Measurements from ENCODE around the gene ASF1B. TPM values are rescaled to one million over a fixed set of nuclear protein-coding genes. Genes with fewer than 3 reads are reported as not detected.

The ASF1B gene
- total RNA-seq, 2 experiments from 2014 or later, result 0.59 to 0.77 TPM

- H3K4me1 ChIP-seq (ENCODE audit: insufficient read depth, low read length), result no peaks in the 10 kb centered on the region
- Mint-ChIP-seq H3K27me3 (no peaks in the 10 kb centered on the region), H3K27ac (no peak overlapping the region)
These were observed 20.8 kb upstream of the ASF1B start for GRCh38 chr19:14156971-14157717.

GRCh38 chr19:14156122-14156521 lies 19.7 kb upstream of the ASF1B start:
- H3K27ac ChIP-seq (ENCODE audit: low read depth in 1 of 2, low read length in 2 of 2), result no peak overlapping the region
- no peak for TF ChIP-seq CTCF (IDR thresholded peaks at IDR 0.05)
- H3K4me3 Mint-ChIP-seq, result no peak overlapping the region
- DNase-seq, result no peak
- H3K36me3 Mint-ChIP-seq (ENCODE audit: low read depth), result peaks cover 47% of the 10 kb centered on the region
- H3K27me3 Mint-ChIP-seq, result no peaks in the 10 kb centered on the region
- intact Hi-C loops (cut with DNase I, micrococcal nuclease), result no loop called here
- H3K9me3 ChIP-seq (ENCODE audit: control insufficient read depth in 1 of 2, insufficient read depth in 1 of 2, low read length in 2 of 2), result no peaks in the 10 kb centered on the region
- peaks cover 39% of the 10 kb centered on the region for H3K36me3 ChIP-seq (ENCODE audit: insufficient read depth, low read length)
- H3K9me3 Mint-ChIP-seq, result no peaks in the 10 kb centered on the region
- no peak for ATAC-seq (ENCODE audit: poor library complexity)
- POLR2A ChIA-PET, result interaction anchor here (1.5 kb wide), 1 partner anchor 19 kb away, joined by 3 read pairs; no protein-coding TSS in a partner anchor
- no peak overlapping the region for H3K4me3 ChIP-seq (ENCODE audit: low read length)
- H3K4me1 ChIP-seq (ENCODE audit: insufficient read depth, low read length), result peaks cover 8% of the 10 kb centered on the region
- H3K27me3 ChIP-seq (ENCODE audit: control insufficient read depth in 1 of 2, insufficient read depth in 2 of 2, low read length in 2 of 2), result no peaks in the 10 kb centered on the region
- no peaks in the 10 kb centered on the region for H3K4me1 Mint-ChIP-seq (ENCODE audit: low read depth)
- H3K27ac Mint-ChIP-seq, result no peak overlapping the region
- CTCF ChIA-PET, result interaction anchor here (0.8 kb wide), 1 partner anchor 19 kb away, joined by 3 read pairs; the partner anchor contains the start of gene ASF1B

More at GRCh38 chr19:14156971-14157717, 20.8 kb upstream of the ASF1B start:
- Mint-ChIP-seq H3K4me3 (no peak overlapping the region), H3K9me3 (no peaks in the 10 kb centered on the region), H3K4me1 (ENCODE audit: low read depth) (no peaks in the 10 kb centered on the region), H3K36me3 (ENCODE audit: low read depth) (peaks cover 40% of the 10 kb centered on the region)
- Histone ChIP-seq H3K9me3 (ENCODE audit: control insufficient read depth in 1 of 2, insufficient read depth in 1 of 2, low read length in 2 of 2) (no peaks in the 10 kb centered on the region), H3K36me3 (ENCODE audit: insufficient read depth, low read length) (peaks cover 32% of the 10 kb centered on the region), H3K27me3 (ENCODE audit: control insufficient read depth in 1 of 2, insufficient read depth in 2 of 2, low read length in 2 of 2) (no peaks in the 10 kb centered on the region), H3K27ac (ENCODE audit: low read depth in 1 of 2, low read length in 2 of 2) (no peak overlapping the region), H3K4me3 (ENCODE audit: low read length) (no peak overlapping the region)
- ATAC-seq (ENCODE audit: poor library complexity) (no peak), DNase-seq (no peak)
- no peak for TF ChIP-seq CTCF (IDR thresholded peaks at IDR 0.05)
- POLR2A ChIA-PET, result no interaction called here
- intact Hi-C loops (cut with DNase I, micrococcal nuclease), result no loop called here
- CTCF ChIA-PET, result no interaction called here

GRCh38 chr19:14155371-14155770 lies 19.0 kb upstream of the ASF1B start:
- Histone ChIP-seq H3K27me3 (ENCODE audit: control insufficient read depth in 1 of 2, insufficient read depth in 2 of 2, low read length in 2 of 2) (no peaks in the 10 kb centered on the region), H3K9me3 (ENCODE audit: control insufficient read depth in 1 of 2, insufficient read depth in 1 of 2, low read length in 2 of 2) (no peaks in the 10 kb centered on the region), H3K36me3 (ENCODE audit: insufficient read depth, low read length) (peaks cover 39% of the 10 kb centered on the region), H3K27ac (ENCODE audit: low read depth in 1 of 2, low read length in 2 of 2) (no peak overlapping the region), H3K4me3 (ENCODE audit: low read length) (no peak overlapping the region), H3K4me1 (ENCODE audit: insufficient read depth, low read length) (peaks cover 14% of the 10 kb centered on the region)
- Mint-ChIP-seq H3K27me3 (no peaks in the 10 kb centered on the region), H3K4me1 (ENCODE audit: low read depth) (no peaks in the 10 kb centered on the region), H3K36me3 (ENCODE audit: low read depth) (peaks cover 47% of the 10 kb centered on the region), H3K4me3 (no peak overlapping the region), H3K27ac (no peak overlapping the region), H3K9me3 (no peaks in the 10 kb centered on the region)
- intact Hi-C loops (cut with DNase I, micrococcal nuclease), result no loop called here
- CTCF ChIA-PET, result no interaction called here
- DNase-seq (no peak), ATAC-seq (ENCODE audit: poor library complexity) (no peak)
- no peak for TF ChIP-seq CTCF (IDR thresholded peaks at IDR 0.05)
- POLR2A ChIA-PET, result interaction anchor here (1.5 kb wide), 1 partner anchor 18 kb away, joined by 3 read pairs; no protein-coding TSS in a partner anchor

Data from CD4-positive, alpha-beta T cell (primary cell).